Activated CD4-positive, alpha-beta T cell treated with anti-CD3 and anti-CD28 coated beads for 36 hours (primary cell): ENCODE data around the gene MBD5. TPM values are rescaled to one million over a fixed set of nuclear protein-coding genes. Genes with fewer than 3 reads are reported as not detected.

ENCODE experiments used
- ATAC-seq: fragments of 200-7000 bp; cut with Tn5 transposase; one replicate; pipeline ENCODE4 v1.10.0; 2021; ENCODE audit warnings: mild to moderate bottlenecking, moderate library complexity
- CTCF ChIA-PET: fragments of 350-600 bp; sonication (Branson Sonifier 250); formaldehyde crosslinking; loops from one replicate; lab custom pipeline; 2021; ENCODE audit warnings: antibody characterized with exemption; lab: Charles Lee
- POLR2A ChIA-PET: fragments of 350-600 bp; sonication (Branson Sonifier 250); formaldehyde crosslinking; loops from one replicate; lab custom pipeline; 2021; ENCODE audit warnings: antibody characterized with exemption, inconsistent platforms; lab: Charles Lee
- DNase-seq: peaks from one replicate; pipeline ENCODE4 v3.0.0-alpha.2; 2020
- H3K27ac Mint-ChIP-seq: one replicate; pipeline ENCODE4 v1.8.0; 2021; ENCODE audit warnings: mixed read lengths
- H3K27me3 Mint-ChIP-seq: one replicate; pipeline ENCODE4 v1.8.0; 2021; ENCODE audit warnings: mixed read lengths
- H3K36me3 Mint-ChIP-seq: one replicate; pipeline ENCODE4 v1.8.0; 2021; ENCODE audit warnings: low read depth, mixed read lengths
- H3K4me1 Mint-ChIP-seq: one replicate; pipeline ENCODE4 v1.8.0; 2021; ENCODE audit warnings: mixed read lengths
- H3K4me3 Mint-ChIP-seq: one replicate; pipeline ENCODE4 v1.8.0; 2021; ENCODE audit warnings: mild to moderate bottlenecking, moderate library complexity, mixed read lengths
- H3K9me3 Mint-ChIP-seq: one replicate; pipeline ENCODE4 v1.8.0; 2021; ENCODE audit warnings: low read depth, mixed read lengths
- intact Hi-C, 2 experiments: fragments of 100-400 bp; cut with DNase I in 1 of 2; cut with micrococcal nuclease in 1 of 2; formaldehyde crosslinking; loops; one replicate each; pipeline versions ENCODE4 v1.14.2 to v1.15.1; 2022 to 2024; cut with DNase I, micrococcal nuclease
- total RNA-seq, 2 experiments: library from RNA; stranded (reverse); gene quantifications; one replicate each; pipeline ENCODE4 v1.2.3, GENCODE V29; 2021

MBD5 gene
- total RNA-seq, 2 experiments from 2014 or later, result 20.1 to 26.5 TPM

- Mint-ChIP-seq H3K4me3 (no peak overlapping the region), H3K4me1 (peaks cover 5% of the 10 kb centered on the region), H3K27ac (no peak overlapping the region), H3K9me3 (peaks cover 25% of the 10 kb centered on the region), H3K27me3 (no peaks in the 10 kb centered on the region), H3K36me3 (peaks cover 27% of the 10 kb centered on the region)
- DNase-seq, result no peak
- CTCF ChIA-PET, result interaction anchor here (0.6 to 0.7 kb wide), 2 partner anchors 14 to 51 kb away, joined by 3 read pairs; no protein-coding TSS in a partner anchor
- intact Hi-C loops, result no loop called here
- POLR2A ChIA-PET, result no interaction called here
- ATAC-seq, result no peak
Measured at GRCh38 chr2:148221926-148222325, 201.0 kb downstream of the MBD5 start.

- H3K9me3 Mint-ChIP-seq, result peaks cover 13% of the 10 kb centered on the region
- no peaks in the 10 kb centered on the region for H3K27me3 Mint-ChIP-seq
- ATAC-seq, result no peak
- H3K4me1 Mint-ChIP-seq, result no peaks in the 10 kb centered on the region
- no peak overlapping the region for H3K27ac Mint-ChIP-seq
- ChIA-PET POLR2A (no interaction called here), CTCF (no interaction called here)
- no peak overlapping the region for H3K4me3 Mint-ChIP-seq
- no peak for DNase-seq
- intact Hi-C loops, result no loop called here
- peaks cover 34% of the 10 kb centered on the region for H3K36me3 Mint-ChIP-seq
Measured at GRCh38 chr2:148231858-148232257, 211.0 kb downstream of the MBD5 start.

- H3K27ac Mint-ChIP-seq, result no peak overlapping the region
- peaks cover 15% of the 10 kb centered on the region for H3K9me3 Mint-ChIP-seq
- no peaks in the 10 kb centered on the region for H3K27me3 Mint-ChIP-seq
- ATAC-seq (no peak), DNase-seq (no peak)
- no peaks in the 10 kb centered on the region for H3K4me1 Mint-ChIP-seq
- intact Hi-C loops, result no loop called here
- ChIA-PET CTCF (interaction anchor here (0.6 kb wide), 1 partner anchor 245 kb away, joined by 3 read pairs; no protein-coding TSS in a partner anchor), POLR2A (no interaction called here)
- H3K36me3 Mint-ChIP-seq, result peaks cover 37% of the 10 kb centered on the region
- H3K4me3 Mint-ChIP-seq, result no peak overlapping the region
Measured at GRCh38 chr2:148234143-148234542, 213.3 kb downstream of the MBD5 start.

GRCh38 chr2:148237911-148238310, 217.0 kb downstream of the MBD5 start:
- Mint-ChIP-seq H3K4me3 (no peak overlapping the region), H3K9me3 (peaks cover 17% of the 10 kb centered on the region), H3K27ac (no peak overlapping the region), H3K4me1 (no peaks in the 10 kb centered on the region), H3K36me3 (peaks cover 46% of the 10 kb centered on the region), H3K27me3 (no peaks in the 10 kb centered on the region)
- ChIA-PET POLR2A (no interaction called here), CTCF (interaction anchor here (1.2 kb wide), 1 partner anchor 42 kb away, joined by 3 read pairs; no protein-coding TSS in a partner anchor)
- DNase-seq (no peak), ATAC-seq (no peak)
- intact Hi-C loops, result no loop called here

- ChIA-PET CTCF (interaction anchor here (1.2 kb wide), 1 partner anchor 41 kb away, joined by 3 read pairs; no protein-coding TSS in a partner anchor), POLR2A (no interaction called here)
- intact Hi-C loops, result no loop called here
- Mint-ChIP-seq H3K27ac (no peak overlapping the region), H3K9me3 (peaks cover 17% of the 10 kb centered on the region), H3K4me3 (no peak overlapping the region), H3K36me3 (peaks cover 44% of the 10 kb centered on the region), H3K27me3 (no peaks in the 10 kb centered on the region), H3K4me1 (no peaks in the 10 kb centered on the region)
- no peak for ATAC-seq
- no peak for DNase-seq
Measured at GRCh38 chr2:148238561-148238960, 217.7 kb downstream of the MBD5 start.

- Mint-ChIP-seq H3K4me3 (no peak overlapping the region), H3K36me3 (peaks cover 41% of the 10 kb centered on the region), H3K4me1 (no peaks in the 10 kb centered on the region), H3K9me3 (peaks cover 17% of the 10 kb centered on the region), H3K27ac (no peak overlapping the region), H3K27me3 (no peaks in the 10 kb centered on the region)
- intact Hi-C loops, result no loop called here
- DNase-seq (no peak), ATAC-seq (no peak)
- CTCF ChIA-PET, result no interaction called here
- POLR2A ChIA-PET, result no interaction called here
Measured at GRCh38 chr2:148240838-148241237, 219.9 kb downstream of the MBD5 start.

- no peak overlapping the region for H3K27ac Mint-ChIP-seq
- no peak for ATAC-seq
- DNase-seq, result no peak
- H3K9me3 Mint-ChIP-seq, result peaks cover 7% of the 10 kb centered on the region
- H3K27me3 Mint-ChIP-seq, result no peaks in the 10 kb centered on the region
- H3K36me3 Mint-ChIP-seq, result peaks cover 16% of the 10 kb centered on the region
- H3K4me3 Mint-ChIP-seq, result no peak overlapping the region
- no peaks in the 10 kb centered on the region for H3K4me1 Mint-ChIP-seq
- POLR2A ChIA-PET, result interaction anchor here (0.8 kb wide), 1 partner anchor 806 kb away, joined by 5 read pairs; no protein-coding TSS in a partner anchor
- CTCF ChIA-PET, result no interaction called here
- intact Hi-C loops, result no loop called here
Measured at GRCh38 chr2:148244593-148245292, 223.9 kb downstream of the MBD5 start.

GRCh38 chr2:148251993-148252392, 231.1 kb downstream of the MBD5 start:
- no peak for ATAC-seq
- H3K36me3 Mint-ChIP-seq, result peaks cover 35% of the 10 kb centered on the region
- ChIA-PET CTCF (no interaction called here), POLR2A (no interaction called here)
- H3K27ac Mint-ChIP-seq, result no peak overlapping the region
- intact Hi-C loops, result no loop called here
- H3K27me3 Mint-ChIP-seq, result no peaks in the 10 kb centered on the region
- peaks cover 19% of the 10 kb centered on the region for H3K9me3 Mint-ChIP-seq
- no peak overlapping the region for H3K4me3 Mint-ChIP-seq
- H3K4me1 Mint-ChIP-seq, result no peaks in the 10 kb centered on the region
- DNase-seq, result no peak

- Mint-ChIP-seq H3K27ac (no peak overlapping the region), H3K36me3 (peaks cover 35% of the 10 kb centered on the region), H3K4me3 (no peak overlapping the region), H3K27me3 (no peaks in the 10 kb centered on the region), H3K4me1 (no peaks in the 10 kb centered on the region), H3K9me3 (peaks cover 19% of the 10 kb centered on the region)
- ChIA-PET CTCF (no interaction called here), POLR2A (no interaction called here)
- DNase-seq (no peak), ATAC-seq (no peak)
- intact Hi-C loops, result no loop called here
Measured at GRCh38 chr2:148252646-148253045, 231.8 kb downstream of the MBD5 start.

- no peak for ATAC-seq
- Mint-ChIP-seq H3K27me3 (no peaks in the 10 kb centered on the region), H3K9me3 (peaks cover 21% of the 10 kb centered on the region), H3K27ac (no peak overlapping the region), H3K36me3 (peaks cover 43% of the 10 kb centered on the region), H3K4me1 (no peaks in the 10 kb centered on the region), H3K4me3 (no peak overlapping the region)
- ChIA-PET POLR2A (no interaction called here), CTCF (interaction anchor here (0.7 kb wide), 1 partner anchor 313 kb away, joined by 5 read pairs; no protein-coding TSS in a partner anchor)
- peak; percentile 9 for DNase-seq
- intact Hi-C loops, result no loop called here
Measured at GRCh38 chr2:148253685-148254084, 232.8 kb downstream of the MBD5 start.

GRCh38 chr2:148255929-148256328, 235.0 kb downstream of the MBD5 start:
- Mint-ChIP-seq H3K4me1 (no peaks in the 10 kb centered on the region), H3K9me3 (peaks cover 36% of the 10 kb centered on the region), H3K4me3 (no peak overlapping the region), H3K27me3 (no peaks in the 10 kb centered on the region), H3K27ac (no peak overlapping the region), H3K36me3 (peaks cover 44% of the 10 kb centered on the region)
- intact Hi-C loops, result no loop called here
- POLR2A ChIA-PET, result no interaction called here
- ATAC-seq (no peak), DNase-seq (no peak)
- CTCF ChIA-PET, result no interaction called here

GRCh38 chr2:148257276-148257675, 236.4 kb downstream of the MBD5 start:
- Mint-ChIP-seq H3K36me3 (peaks cover 37% of the 10 kb centered on the region), H3K4me1 (no peaks in the 10 kb centered on the region), H3K27ac (no peak overlapping the region), H3K27me3 (no peaks in the 10 kb centered on the region), H3K9me3 (peaks cover 32% of the 10 kb centered on the region), H3K4me3 (no peak overlapping the region)
- ATAC-seq (no peak), DNase-seq (no peak)
- POLR2A ChIA-PET, result no interaction called here
- CTCF ChIA-PET, result no interaction called here
- intact Hi-C loops, result no loop called here
